ENCODE measurements around the gene FAM135A.

GRCh38 chr6:70590400-70590799 is 177.1 kb downstream of the FAM135A start:
- no peak for TF ChIP-seq YY1 (IDR thresholded peaks at IDR 0.05; ENCODE audit: insufficient read depth, insufficient read length)
- TF ChIP-seq ZNF274 (IDR thresholded peaks at IDR 0.05; ENCODE audit: low read depth, low read length), result no peak
